ENCODE data around the gene SYNJ1. TPM values are rescaled to one million over a fixed set of nuclear protein-coding genes. Genes with fewer than 3 reads are reported as not detected.

The SYNJ1 gene
- total and polyA plus RNA-seq, 10 of the 15 experiments (the other 5 are each of a cell fraction or from before 2014, with no cell fraction given): 1.2 to 7.0 (median 3.5) TPM

- TF ChIP-seq NKRF (conservative IDR thresholded peaks at IDR 0.05): peak; percentile 97
- peak; percentile 32; the same call in 1 of the 2 replicates for TF ChIP-seq MLLT1 (IDR thresholded peaks at IDR 0.05)
- TF ChIP-seq RUNX3 (IDR thresholded peaks at IDR 0.05; ENCODE audit: low read length): peak; percentile 52
- TF ChIP-seq, protein P1, sequence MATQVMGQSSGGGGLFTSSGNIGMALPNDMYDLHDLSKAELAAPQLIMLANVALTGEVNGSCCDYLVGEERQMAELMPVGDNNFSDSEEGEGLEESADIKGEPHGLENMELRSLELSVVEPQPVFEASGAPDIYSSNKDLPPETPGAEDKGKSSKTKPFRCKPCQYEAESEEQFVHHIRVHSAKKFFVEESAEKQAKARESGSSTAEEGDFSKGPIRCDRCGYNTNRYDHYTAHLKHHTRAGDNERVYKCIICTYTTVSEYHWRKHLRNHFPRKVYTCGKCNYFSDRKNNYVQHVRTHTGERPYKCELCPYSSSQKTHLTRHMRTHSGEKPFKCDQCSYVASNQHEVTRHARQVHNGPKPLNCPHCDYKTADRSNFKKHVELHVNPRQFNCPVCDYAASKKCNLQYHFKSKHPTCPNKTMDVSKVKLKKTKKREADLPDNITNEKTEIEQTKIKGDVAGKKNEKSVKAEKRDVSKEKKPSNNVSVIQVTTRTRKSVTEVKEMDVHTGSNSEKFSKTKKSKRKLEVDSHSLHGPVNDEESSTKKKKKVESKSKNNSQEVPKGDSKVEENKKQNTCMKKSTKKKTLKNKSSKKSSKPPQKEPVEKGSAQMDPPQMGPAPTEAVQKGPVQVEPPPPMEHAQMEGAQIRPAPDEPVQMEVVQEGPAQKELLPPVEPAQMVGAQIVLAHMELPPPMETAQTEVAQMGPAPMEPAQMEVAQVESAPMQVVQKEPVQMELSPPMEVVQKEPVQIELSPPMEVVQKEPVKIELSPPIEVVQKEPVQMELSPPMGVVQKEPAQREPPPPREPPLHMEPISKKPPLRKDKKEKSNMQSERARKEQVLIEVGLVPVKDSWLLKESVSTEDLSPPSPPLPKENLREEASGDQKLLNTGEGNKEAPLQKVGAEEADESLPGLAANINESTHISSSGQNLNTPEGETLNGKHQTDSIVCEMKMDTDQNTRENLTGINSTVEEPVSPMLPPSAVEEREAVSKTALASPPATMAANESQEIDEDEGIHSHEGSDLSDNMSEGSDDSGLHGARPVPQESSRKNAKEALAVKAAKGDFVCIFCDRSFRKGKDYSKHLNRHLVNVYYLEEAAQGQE (IDR thresholded peaks at IDR 0.05; ENCODE audit: low read depth, low read length): peak; percentile 99
- peak; percentile 90 for TF ChIP-seq GATAD2B (conservative IDR thresholded peaks at IDR 0.05; ENCODE audit: low read depth)
- TF ChIP-seq POLR2AphosphoS2 (IDR thresholded peaks at IDR 0.05; ENCODE audit: low read depth, low read length): 0 out of 2 replicates have a peak, but pooled peaks have one; percentile 19
- TF ChIP-seq, protein P2, sequence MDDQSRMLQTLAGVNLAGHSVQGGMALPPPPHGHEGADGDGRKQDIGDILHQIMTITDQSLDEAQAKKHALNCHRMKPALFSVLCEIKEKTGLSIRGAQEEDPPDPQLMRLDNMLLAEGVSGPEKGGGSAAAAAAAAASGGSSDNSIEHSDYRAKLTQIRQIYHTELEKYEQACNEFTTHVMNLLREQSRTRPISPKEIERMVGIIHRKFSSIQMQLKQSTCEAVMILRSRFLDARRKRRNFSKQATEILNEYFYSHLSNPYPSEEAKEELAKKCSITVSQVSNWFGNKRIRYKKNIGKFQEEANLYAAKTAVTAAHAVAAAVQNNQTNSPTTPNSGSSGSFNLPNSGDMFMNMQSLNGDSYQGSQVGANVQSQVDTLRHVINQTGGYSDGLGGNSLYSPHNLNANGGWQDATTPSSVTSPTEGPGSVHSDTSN (IDR thresholded peaks at IDR 0.05; ENCODE audit: insufficient replicate concordance, low read depth, low read length): peak; percentile 46
- peak; percentile 97 for TF ChIP-seq MXI1 (IDR thresholded peaks at IDR 0.05; ENCODE audit: low read depth, low read length)
- TF ChIP-seq, protein P3, sequence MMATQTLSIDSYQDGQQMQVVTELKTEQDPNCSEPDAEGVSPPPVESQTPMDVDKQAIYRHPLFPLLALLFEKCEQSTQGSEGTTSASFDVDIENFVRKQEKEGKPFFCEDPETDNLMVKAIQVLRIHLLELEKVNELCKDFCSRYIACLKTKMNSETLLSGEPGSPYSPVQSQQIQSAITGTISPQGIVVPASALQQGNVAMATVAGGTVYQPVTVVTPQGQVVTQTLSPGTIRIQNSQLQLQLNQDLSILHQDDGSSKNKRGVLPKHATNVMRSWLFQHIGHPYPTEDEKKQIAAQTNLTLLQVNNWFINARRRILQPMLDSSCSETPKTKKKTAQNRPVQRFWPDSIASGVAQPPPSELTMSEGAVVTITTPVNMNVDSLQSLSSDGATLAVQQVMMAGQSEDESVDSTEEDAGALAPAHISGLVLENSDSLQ (IDR thresholded peaks at IDR 0.05): peak; percentile 84
- TF ChIP-seq, protein P4, sequence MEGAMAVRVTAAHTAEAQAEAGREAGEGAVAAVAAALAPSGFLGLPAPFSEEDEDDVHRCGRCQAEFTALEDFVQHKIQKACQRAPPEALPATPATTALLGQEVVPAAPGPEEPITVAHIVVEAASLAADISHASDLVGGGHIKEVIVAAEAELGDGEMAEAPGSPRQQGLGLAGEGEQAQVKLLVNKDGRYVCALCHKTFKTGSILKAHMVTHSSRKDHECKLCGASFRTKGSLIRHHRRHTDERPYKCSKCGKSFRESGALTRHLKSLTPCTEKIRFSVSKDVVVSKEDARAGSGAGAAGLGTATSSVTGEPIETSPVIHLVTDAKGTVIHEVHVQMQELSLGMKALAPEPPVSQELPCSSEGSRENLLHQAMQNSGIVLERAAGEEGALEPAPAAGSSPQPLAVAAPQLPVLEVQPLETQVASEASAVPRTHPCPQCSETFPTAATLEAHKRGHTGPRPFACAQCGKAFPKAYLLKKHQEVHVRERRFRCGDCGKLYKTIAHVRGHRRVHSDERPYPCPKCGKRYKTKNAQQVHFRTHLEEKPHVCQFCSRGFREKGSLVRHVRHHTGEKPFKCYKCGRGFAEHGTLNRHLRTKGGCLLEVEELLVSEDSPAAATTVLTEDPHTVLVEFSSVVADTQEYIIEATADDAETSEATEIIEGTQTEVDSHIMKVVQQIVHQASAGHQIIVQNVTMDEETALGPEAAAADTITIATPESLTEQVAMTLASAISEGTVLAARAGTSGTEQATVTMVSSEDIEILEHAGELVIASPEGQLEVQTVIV (IDR thresholded peaks at IDR 0.05; ENCODE audit: borderline replicate concordance, partially characterized antibody): peak; percentile 75
- peak; percentile 53; the same call in 1 of the 2 replicates for TF ChIP-seq SMARCA5 (IDR thresholded peaks at IDR 0.05)
- no peak for TF ChIP-seq EZH2 (IDR thresholded peaks at IDR 0.05; ENCODE audit: borderline replicate concordance, control insufficient read depth, low read depth, low read length)
- peak in 1 of 2 experiments; percentile 92; a peak in 2 of 3 replicates for TF ChIP-seq EGR1 (IDR thresholded peaks at IDR 0.05; ENCODE audit: borderline replicate concordance in 1 of 2, low read depth in 2 of 2, low read length in 2 of 2)
- peak; percentile 32; the same call in 1 of the 2 replicates for TF ChIP-seq LARP7 (IDR thresholded peaks at IDR 0.05)
- peak; percentile 71 for TF ChIP-seq SPI1 (IDR thresholded peaks at IDR 0.05; ENCODE audit: borderline replicate concordance, insufficient read depth, low read depth, low read length)
Observed at GRCh38 chr21:32727687-32728455, at the start of gene SYNJ1 (continued).
